GM21360 (cell line): ENCODE measurements around the gene AHI1.

Experiments used
- ATAC-seq: cut with Tn5 transposase; IDR thresholded peaks from one replicate; pipeline ENCODE4 v1.9.1; 2021; ENCODE audit warnings: mild to moderate bottlenecking, moderate library complexity; ENCODE audit not compliant: unreplicated experiment

Gene AHI1

GRCh38 chr6:135304883-135305282 lies 192.7 kb downstream of the AHI1 start:
- ATAC-seq: no peak

GRCh38 chr6:135301304-135301703 lies 196.2 kb downstream of the AHI1 start:
- no peak for ATAC-seq

- ATAC-seq: no peak
Observed at GRCh38 chr6:135300576-135300975, 197.0 kb downstream of the AHI1 start.

GRCh38 chr6:135299256-135299655 lies 198.3 kb downstream of the AHI1 start:
- no peak for ATAC-seq

- no peak for ATAC-seq
Observed at GRCh38 chr6:135298455-135298854, 199.1 kb downstream of the AHI1 start.

GRCh38 chr6:135296715-135297114 lies 200.8 kb downstream of the AHI1 start:
- no peak for ATAC-seq

GRCh38 chr6:135295085-135295484 lies 202.5 kb downstream of the AHI1 start:
- ATAC-seq: no peak

- ATAC-seq: no peak
Observed at GRCh38 chr6:135291288-135292076, 206.1 kb downstream of the AHI1 start.

GRCh38 chr6:135289816-135290215 lies 207.7 kb downstream of the AHI1 start:
- no peak for ATAC-seq

GRCh38 chr6:135286962-135287538 lies 210.5 kb downstream of the AHI1 start:
- ATAC-seq: no peak

- ATAC-seq: no peak
Observed at GRCh38 chr6:135285165-135285564, 212.4 kb downstream of the AHI1 start.

GRCh38 chr6:135283926-135284325 lies 213.6 kb downstream of the AHI1 start:
- no peak for ATAC-seq

- ATAC-seq: no peak
Observed at GRCh38 chr6:135282395-135282794, 215.1 kb downstream of the AHI1 start.

- ATAC-seq: no peak
Observed at GRCh38 chr6:135281964-135282363, 215.6 kb downstream of the AHI1 start.

GRCh38 chr6:135281227-135281626 lies 216.3 kb downstream of the AHI1 start:
- ATAC-seq: no peak

GRCh38 chr6:135280375-135281136 lies 217.0 kb downstream of the AHI1 start:
- ATAC-seq: no peak

GRCh38 chr6:135277422-135277821 lies 220.1 kb downstream of the AHI1 start:
- ATAC-seq: no peak

- no peak for ATAC-seq
Observed at GRCh38 chr6:135274561-135275293, 222.8 kb downstream of the AHI1 start.

GRCh38 chr6:135271626-135272025 lies 225.9 kb downstream of the AHI1 start:
- no peak for ATAC-seq

GRCh38 chr6:135270676-135271536 lies 226.6 kb downstream of the AHI1 start:
- ATAC-seq: no peak
